HL-60 (cell line): ENCODE results near the gene HTR4.

Experiments used
- DNase-seq, 2 experiments: peaks; one replicate each; pipeline ENCODE4 v3.0.0-alpha.2; 2010 to 2020; ENCODE audit warnings: low read depth in 1 of 2, low spot score in 1 of 2
- H3K27ac ChIP-seq: fragments of 250-450 bp; sonication (Bioruptor Pico); replicated peaks from 2 replicates; pipeline ENCODE4 v1.5.1; 2020; ENCODE audit warnings: mild to moderate bottlenecking, moderate library complexity
- H3K27me3 ChIP-seq: fragments of 250-450 bp; sonication (Bioruptor Pico); 2 replicates; pipeline ENCODE4 v1.5.1; 2021; ENCODE audit warnings: mild to moderate bottlenecking, moderate library complexity; ENCODE audit not compliant: insufficient read depth, poor library complexity, severe bottlenecking
- H3K4me3 ChIP-seq: replicated peaks from 2 replicates; pipeline ENCODE4 v1.5.1; 2011; ENCODE audit warnings: mild to moderate bottlenecking, control low read depth, low read length; ENCODE audit not compliant: insufficient read depth
- GABPA ChIP-seq: IDR thresholded peaks from 2 replicates; pipeline ENCODE4 v1.6.1; 2012; ENCODE audit warnings: low read depth
- POLR2AphosphoS5 ChIP-seq: IDR thresholded peaks from 2 replicates; pipeline ENCODE4 v1.6.1; 2012; ENCODE audit warnings: low read depth
- REST ChIP-seq: IDR thresholded peaks from 2 replicates; pipeline ENCODE4 v1.6.1; 2012; ENCODE audit warnings: low read depth; ENCODE audit not compliant: insufficient replicate concordance
- SPI1 ChIP-seq: IDR thresholded peaks from 2 replicates; pipeline ENCODE4 v1.6.1; 2012; ENCODE audit warnings: low read depth, mild to moderate bottlenecking, borderline replicate concordance
- TF ChIP-seq, protein P1 (sequence below): IDR thresholded peaks from one replicate; pipeline ENCODE4 v1.5.1; 2011; ENCODE audit warnings: low read length, control low read depth, inconsistent platforms; ENCODE audit not compliant: insufficient read depth

Gene HTR4

GRCh38 chr5:148477429-148477828 lies 176.9 kb downstream of the HTR4 start:
- no peak overlapping the region for H3K4me3 ChIP-seq
- TF ChIP-seq REST: no peak
- TF ChIP-seq POLR2AphosphoS5: no peak
- TF ChIP-seq, protein P1, sequence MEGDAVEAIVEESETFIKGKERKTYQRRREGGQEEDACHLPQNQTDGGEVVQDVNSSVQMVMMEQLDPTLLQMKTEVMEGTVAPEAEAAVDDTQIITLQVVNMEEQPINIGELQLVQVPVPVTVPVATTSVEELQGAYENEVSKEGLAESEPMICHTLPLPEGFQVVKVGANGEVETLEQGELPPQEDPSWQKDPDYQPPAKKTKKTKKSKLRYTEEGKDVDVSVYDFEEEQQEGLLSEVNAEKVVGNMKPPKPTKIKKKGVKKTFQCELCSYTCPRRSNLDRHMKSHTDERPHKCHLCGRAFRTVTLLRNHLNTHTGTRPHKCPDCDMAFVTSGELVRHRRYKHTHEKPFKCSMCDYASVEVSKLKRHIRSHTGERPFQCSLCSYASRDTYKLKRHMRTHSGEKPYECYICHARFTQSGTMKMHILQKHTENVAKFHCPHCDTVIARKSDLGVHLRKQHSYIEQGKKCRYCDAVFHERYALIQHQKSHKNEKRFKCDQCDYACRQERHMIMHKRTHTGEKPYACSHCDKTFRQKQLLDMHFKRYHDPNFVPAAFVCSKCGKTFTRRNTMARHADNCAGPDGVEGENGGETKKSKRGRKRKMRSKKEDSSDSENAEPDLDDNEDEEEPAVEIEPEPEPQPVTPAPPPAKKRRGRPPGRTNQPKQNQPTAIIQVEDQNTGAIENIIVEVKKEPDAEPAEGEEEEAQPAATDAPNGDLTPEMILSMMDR: no peak
- TF ChIP-seq SPI1: no peak
- TF ChIP-seq GABPA: no peak
- DNase-seq: no peak
- peaks cover 8% of the 10 kb centered on the region for H3K27me3 ChIP-seq
- no peak overlapping the region for H3K27ac ChIP-seq

DNA sequence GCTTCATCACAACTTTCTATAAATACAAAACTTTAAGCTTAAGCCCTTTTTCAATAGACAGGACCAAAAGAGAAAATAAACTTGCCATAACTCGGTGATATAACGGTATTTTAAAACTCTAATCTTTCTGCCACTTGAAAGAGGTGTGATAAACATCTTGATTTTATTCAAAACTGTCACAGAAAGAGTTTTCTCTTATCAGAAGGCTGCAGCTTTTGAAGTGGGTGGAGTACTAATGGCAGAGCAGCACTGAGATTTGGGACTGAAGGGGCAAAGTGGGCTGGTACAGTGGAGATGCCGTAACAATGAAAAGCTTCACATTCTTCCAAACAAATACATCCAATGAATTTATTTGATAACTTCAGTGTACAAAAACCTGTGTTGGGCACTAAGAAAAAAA lies 178.0 kb downstream of the HTR4 start:
- TF ChIP-seq GABPA (no peak), SPI1 (no peak), POLR2AphosphoS5 (no peak), REST (no peak)
- TF ChIP-seq, protein P1: no peak
- peaks cover 8% of the 10 kb centered on the region for H3K27me3 ChIP-seq
- no peak overlapping the region for H3K4me3 ChIP-seq
- no peak for DNase-seq
- H3K27ac ChIP-seq: no peak overlapping the region

DNA sequence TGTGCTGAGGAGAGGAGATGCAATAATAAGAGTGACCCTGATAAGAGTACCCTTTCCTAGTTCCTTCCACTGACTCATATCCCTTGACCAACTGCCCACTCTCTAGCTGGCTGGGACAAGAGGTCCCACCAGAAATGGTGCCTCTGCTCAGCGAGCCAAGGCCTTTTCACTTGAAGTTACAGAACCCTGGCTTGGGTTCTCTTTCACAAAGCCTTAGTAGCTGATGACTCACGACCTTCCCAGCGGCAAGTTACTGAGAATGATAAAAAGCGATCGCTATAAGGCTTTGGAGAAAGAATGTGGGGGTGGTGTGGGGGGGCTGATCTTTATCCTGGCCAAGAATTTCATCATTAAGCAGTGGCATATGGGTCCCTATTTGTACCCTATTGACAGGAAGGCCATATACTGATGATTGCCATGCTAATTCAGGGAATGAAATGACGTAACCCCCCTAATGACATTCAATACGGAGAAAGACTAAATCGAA lies 180.3 kb downstream of the HTR4 start:
- Histone ChIP-seq H3K27ac (no peak overlapping the region), H3K27me3 (peaks cover 5% of the 10 kb centered on the region), H3K4me3 (no peak overlapping the region)
- TF ChIP-seq REST (no peak), SPI1 (no peak), GABPA (no peak), POLR2AphosphoS5 (no peak)
- TF ChIP-seq, protein P1: no peak
- DNase-seq: no peak
